ENCODE measurements around the gene SULT1E1.
A peak's percentile ranks its signal among the peaks of the same experiment; 100 is the strongest.
"Not testable (repeated sequence)": the region's sequence is repeated elsewhere in the genome, so short reads cannot be mapped to it uniquely, and the experiment has no call there.

Gene SULT1E1

DNA sequence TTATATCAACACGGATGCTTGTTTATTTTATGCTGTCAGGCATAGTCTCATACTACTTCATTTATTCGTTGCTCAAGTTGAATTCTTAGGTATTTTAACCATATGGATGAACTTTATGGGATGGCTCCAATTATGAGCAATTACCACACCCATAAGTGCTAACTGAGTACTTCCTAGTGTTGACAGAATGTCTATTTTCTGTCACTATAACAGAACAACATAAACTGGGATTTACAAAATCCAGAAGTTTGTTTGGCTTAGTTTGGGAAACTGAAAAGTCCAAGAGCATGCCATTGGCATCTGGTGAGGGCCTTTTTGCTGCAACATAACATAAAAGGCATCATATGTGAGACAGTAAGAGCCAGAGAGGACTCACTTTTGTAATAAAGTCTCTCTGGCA lies 21.0 kb downstream of the SULT1E1 start:
- no peak for DNase-seq

GRCh38 chr4:69836287-69836686 lies 23.7 kb downstream of the SULT1E1 start:
- no peak for DNase-seq

GRCh38 chr4:69835766-69836165 lies 24.2 kb downstream of the SULT1E1 start:
- no peak for DNase-seq

DNA sequence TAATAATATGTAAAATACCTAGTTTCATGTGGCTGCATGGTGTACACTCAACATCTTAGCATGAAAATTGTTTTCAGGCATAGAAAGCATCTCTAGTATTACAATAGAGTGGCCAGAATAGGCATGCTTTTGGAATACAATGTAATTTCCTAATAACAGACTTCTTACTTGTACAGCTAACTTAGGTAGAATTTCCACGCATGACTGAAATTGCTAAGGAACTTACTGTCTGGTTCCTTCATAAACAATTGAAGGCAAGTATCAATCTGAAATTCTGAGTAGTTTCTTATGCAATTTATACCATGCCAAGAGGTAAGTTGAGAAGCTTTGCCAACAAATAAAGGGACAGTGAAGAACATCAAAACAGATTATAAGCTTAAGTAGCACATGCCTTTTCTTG lies 26.7 kb downstream of the SULT1E1 start:
- no peak for DNase-seq

GRCh38 chr4:69832326-69833030 lies 27.5 kb downstream of the SULT1E1 start:
- DNase-seq = no peak

DNA sequence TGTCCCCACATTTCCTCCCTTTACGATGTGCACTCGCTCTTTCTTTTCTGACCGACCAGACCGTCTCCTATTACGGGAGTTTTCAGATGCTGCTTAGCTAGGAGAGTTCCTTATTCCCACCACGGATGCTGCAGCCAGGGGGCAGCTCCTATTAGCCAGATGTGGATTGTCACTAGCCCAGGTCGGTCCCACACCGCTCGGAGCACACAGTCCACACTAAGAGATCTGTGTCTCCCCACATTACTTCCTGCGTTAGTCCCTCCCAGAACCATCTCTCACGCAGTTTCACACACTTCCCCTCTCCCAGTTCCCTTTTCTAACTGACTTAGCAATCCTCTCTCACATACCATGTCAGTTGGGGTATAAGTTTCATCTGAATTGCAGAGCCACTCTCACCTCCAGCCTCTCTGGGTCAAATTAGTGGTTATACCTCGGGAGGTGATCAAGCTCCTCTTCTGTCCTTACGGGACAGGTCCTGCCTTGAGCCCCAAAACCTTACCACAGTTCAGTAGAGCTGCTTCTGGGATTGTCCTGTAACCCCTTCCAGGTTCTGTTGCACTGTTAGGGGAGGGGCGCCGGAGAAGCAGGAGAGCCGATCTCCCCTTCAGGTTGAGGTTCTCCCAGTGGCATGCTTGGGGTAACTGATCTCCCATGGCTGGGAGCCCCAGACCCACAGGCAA lies 28.2 kb downstream of the SULT1E1 start:
- no peak for DNase-seq

GRCh38 chr4:69831270-69831627 lies 28.7 kb downstream of the SULT1E1 start:
- DNase-seq = no peak

- DNase-seq = peak; percentile 37
Measured at GRCh38 chr4:69830560-69831269, 29.2 kb downstream of the SULT1E1 start.

GRCh38 chr4:69830192-69830559 lies 29.8 kb downstream of the SULT1E1 start:
- DNase-seq = no peak

- no peak for DNase-seq
Measured at GRCh38 chr4:69829678-69830077, 30.3 kb downstream of the SULT1E1 start.

- DNase-seq = no peak
Measured at GRCh38 chr4:69828828-69829227, 31.1 kb downstream of the SULT1E1 start.

DNA sequence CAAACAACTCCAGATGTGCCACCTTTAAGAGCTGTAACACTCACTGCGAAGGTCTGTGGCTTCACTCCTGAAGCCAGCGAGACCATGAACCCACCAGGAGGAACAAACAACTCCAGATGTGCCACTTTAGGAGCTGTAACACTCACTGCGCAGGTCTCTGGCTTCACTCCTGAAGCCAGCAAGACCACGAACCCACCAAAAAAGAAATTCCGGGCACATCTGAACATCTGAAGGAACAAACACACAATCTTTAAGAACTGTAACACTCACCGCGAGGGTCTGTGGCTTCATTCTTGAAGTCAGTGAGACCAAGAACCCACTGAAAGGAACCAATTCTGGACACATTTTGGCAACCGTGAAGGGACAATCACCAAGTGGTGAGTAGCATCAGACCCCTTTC lies 34.9 kb downstream of the SULT1E1 start:
- DNase-seq = not testable (repeated sequence)

- peak; percentile 10 for DNase-seq
Measured at GRCh38 chr4:69823481-69824186, 36.3 kb downstream of the SULT1E1 start.

GRCh38 chr4:69823048-69823447 lies 36.9 kb downstream of the SULT1E1 start:
- DNase-seq = no peak

- DNase-seq = no peak
Measured at GRCh38 chr4:69822198-69822597, 37.7 kb downstream of the SULT1E1 start.

DNA sequence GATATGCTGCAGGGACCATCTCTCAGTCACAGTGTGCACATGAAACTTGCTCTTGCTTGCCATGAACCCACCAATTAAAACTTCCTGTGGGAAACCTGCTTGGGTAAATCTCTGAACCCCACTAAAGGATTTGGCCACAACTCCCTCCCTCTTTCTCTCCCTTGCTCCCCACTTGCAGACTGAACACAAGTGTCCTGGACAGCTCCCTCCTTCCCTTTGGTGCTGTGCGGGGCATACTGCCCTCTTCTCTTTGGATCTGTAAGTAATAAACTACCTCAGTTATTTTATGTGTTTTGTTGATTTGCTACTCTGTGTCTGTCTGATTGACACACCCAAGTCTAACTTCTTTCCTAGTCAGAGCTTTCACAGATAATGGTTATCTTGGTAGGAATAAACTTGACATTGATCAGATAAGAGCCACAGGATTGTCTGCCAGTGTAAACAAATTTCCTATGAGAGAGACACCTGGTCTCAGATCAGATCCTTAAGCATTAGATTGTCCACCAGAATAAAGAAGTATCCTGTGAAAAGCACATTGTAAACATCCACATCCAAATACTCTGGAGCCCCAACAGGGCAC lies 41.8 kb downstream of the SULT1E1 start:
- no peak for DNase-seq

GRCh38 chr4:69816236-69816635 lies 43.7 kb downstream of the SULT1E1 start:
- DNase-seq = no peak

DNA sequence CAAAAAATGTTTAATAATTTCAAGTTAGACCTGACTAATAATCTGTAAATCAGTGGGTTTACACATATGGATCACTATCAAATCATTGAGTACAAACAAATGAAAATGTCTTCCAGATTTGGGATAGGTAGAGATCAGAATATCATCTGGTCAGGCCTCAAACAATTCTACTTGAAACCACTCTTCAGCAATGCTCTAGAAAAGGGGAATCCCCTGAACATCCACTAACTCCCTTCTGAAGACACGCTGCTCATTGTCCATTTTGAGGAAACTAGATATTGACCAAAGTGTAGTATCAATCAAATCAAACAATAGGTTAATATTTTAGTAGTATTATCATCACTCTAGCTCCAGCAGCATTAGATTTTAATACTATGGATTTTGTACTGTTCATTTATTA lies 46.3 kb downstream of the SULT1E1 start:
- DNase-seq = no peak

DNA sequence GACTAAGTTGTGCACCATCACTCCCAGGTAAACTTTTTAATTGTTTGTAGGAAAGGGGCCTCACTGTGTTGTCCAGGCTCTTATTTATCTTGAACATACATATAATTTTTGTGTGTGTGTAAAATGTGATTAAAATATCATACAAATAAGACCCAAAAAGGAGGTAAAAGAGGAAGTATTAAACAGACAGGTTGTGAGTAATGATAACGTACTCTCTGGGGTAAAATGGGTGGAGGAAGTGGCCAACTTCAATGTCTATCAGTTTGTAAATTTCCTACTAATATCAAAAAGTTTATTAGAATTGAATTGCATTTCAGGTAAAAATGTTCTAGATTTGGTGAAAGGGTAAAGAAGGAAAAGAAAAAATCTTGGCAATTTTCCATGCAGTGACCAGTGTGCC lies 48.8 kb downstream of the SULT1E1 start:
- DNase-seq = no peak

DNA sequence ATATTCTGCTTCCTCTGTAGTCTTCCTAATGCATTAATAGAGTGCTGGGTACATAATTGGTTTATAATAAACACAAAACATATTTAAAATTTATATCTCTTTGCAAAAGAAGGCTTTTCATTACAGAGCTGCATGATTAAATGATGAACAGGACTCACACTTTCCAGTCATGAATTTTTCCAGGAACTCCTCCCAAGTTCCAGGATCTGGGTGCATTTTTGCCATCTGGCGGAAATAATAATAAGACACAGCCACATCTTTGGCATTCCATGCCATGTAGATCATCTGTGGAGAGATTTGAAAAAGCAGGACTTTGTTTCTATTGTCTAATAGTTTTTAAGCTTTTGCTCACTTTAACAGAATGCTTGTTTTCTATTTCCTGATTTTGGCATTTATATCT lies 59.3 kb downstream of the SULT1E1 start:
- DNase-seq = no peak

- no peak for DNase-seq
Measured at GRCh38 chr4:69799337-69799736, 60.6 kb downstream of the SULT1E1 start.

DNA sequence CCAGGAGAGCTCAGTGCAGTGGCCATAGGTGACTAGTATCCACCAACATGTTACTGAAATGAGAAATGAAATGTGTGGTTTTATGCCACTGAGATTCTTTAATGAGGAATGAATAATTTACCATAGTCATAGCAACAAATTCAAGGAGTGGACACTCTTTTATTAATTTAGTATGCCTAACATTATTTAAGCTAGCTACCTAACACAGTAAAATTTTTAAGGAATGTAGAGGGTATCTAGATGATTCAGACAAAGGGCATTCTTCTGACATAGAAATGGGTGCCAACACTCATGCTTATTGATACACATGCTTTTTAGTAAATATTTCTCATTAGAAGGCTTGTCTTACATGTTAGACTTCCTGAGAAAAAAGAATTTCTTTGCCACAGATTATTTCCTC lies 66.2 kb downstream of the SULT1E1 start:
- DNase-seq = no peak

Data from NCI-H1105 (cell line).